ENCODE data around the gene QRFP.

The QRFP gene, protein sequence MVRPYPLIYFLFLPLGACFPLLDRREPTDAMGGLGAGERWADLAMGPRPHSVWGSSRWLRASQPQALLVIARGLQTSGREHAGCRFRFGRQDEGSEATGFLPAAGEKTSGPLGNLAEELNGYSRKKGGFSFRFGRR

DNA sequence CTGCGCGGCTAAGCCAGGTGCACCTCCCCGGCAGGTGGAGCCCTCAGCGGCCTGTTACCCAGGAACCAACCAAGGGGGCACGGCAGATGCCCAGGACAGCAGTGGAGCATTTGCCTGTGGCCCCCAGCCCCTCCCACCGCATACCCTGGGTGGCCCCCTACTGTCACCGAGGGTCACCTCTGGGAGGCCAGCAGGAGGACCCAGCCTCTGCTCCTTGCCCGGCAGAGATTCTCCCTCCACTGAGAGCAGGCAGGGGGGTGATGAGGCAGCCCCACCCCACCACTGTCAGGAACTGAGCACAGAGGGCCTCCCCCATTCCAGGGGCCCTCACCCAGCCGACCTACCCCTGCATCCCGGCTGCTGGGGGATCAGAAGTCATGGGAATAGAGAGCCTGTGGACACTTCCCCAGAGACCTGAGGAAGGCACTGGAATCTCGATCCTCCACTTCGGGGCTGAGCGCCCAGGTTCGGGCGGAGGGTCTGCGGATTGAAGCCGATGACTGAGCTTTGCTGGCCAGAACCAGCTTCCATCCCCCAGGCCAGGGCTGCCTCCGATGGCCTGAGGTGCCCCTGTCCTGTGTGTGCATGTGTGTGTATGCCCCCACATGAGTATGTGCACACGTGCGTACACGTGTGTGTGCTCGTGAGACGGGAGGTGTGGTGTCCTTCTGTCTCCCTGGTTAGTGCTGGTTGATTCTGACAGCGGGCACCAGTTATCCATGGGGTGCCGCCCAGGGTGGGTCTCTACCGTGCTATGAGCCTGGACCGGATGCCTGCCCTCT lies at the start of gene QRFP:
Gene QRFP, minus strand, starts transcription at position 580 of the 782 bp plus-strand sequence. CDS start 2,974 bp downstream, outside the sequence.
- Histone ChIP-seq H3K9me3 (replicated peaks in 1 of 11) (no peaks in the 10 kb centered on the region), H3K27me3 (no peaks in the 10 kb centered on the region; a peak in 1 of 22 replicates), H3K9ac (peak within 1 kb of the TSS in 1 of 11 experiments; percentile 45; a peak in 1 of 22 replicates), H3K4me3 (no peak within 1 kb of the TSS), H3K4me2 (peak within 1 kb of the TSS in 9 of 11 experiments; percentile 20 to 96 (median 92); a peak in 14 of 22 replicates), H4K20me1 (peaks cover 0 to 43% (median 21%) of the 10 kb centered on the region in 11 experiments; a peak in 18 of 22 replicates), H3K4me1 (peaks cover 34 to 68% (median 55%) of the 10 kb centered on the region in 10 experiments), H3K36me3 (no peaks in the 10 kb centered on the region), H3K27ac (no peak within 1 kb of the TSS)
- no peak for TF ChIP-seq Cebpa-rat (IDR thresholded peaks at IDR 0.05)

DNA sequence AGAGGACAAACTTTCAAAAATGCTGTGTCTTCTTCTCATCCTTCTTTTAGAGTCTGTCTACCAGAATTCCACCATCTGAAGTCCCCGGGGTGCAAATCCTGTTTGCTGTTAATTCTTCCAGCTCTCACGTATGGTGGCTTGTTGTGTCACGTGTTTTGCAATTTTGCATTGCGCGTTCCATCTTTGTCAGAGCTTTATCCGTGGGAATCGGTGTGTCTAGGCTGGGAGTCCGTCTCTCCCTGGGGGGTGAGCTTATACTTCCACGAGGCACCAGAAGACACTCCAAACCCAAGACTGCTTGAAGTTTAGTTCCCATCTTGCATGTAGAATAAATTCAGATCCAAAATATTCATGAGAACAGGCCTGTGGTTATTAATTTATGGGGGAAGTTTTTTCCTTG lies 48.6 kb upstream of the QRFP start:
- Histone ChIP-seq H4K20me1 (peaks cover 0 to 18% (median 8%) of the 10 kb centered on the region in 11 experiments; a peak in 15 of 22 replicates), H3K27ac (no peak overlapping the region), H3K36me3 (no peaks in the 10 kb centered on the region), H3K4me1 (peaks cover 0 to 7% (median 0%) of the 10 kb centered on the region in 10 experiments; a peak in 2 of 20 replicates), H3K9me3 (replicated peaks in 1 of 11) (peaks cover 0 to 10% (median 6%) of the 10 kb centered on the region in 11 experiments; a peak in 9 of 22 replicates), H3K4me3 (no peak overlapping the region), H3K4me2 (no peak overlapping the region), H3K9ac (no peak overlapping the region), H3K27me3 (peaks cover 10 to 24% (median 18%) of the 10 kb centered on the region in 11 experiments)
- no peak for TF ChIP-seq Cebpa-rat (IDR thresholded peaks at IDR 0.05)

DNA sequence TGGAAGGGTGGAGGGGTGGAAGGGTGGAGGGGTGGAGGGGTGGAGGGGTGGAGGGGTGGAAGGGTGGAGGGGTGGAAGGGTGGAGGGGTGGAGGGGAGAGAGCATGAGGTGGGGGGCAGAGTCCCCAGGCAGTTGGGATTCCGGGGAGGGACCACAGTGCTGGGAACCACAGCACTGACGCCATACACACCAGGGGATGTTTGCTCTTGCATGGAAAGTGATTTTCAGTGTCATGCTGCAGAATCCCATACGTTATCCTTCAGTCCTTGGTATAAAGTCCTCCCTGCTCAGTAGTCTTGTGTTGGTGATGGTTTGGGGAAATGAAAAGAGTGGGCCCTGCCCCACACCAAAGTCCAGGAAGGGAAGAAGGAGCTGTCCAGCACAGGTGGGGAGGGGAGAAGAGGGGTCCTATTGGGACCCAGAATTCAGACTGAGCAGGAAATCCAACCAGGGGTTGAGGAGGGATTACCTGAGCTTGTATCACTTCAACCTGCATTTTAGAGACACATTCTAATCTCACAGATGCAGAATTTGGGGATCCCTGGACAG lies 48.0 kb upstream of the QRFP start:
- Histone ChIP-seq H3K27me3 (peaks cover 16 to 30% (median 24%) of the 10 kb centered on the region in 11 experiments), H3K9ac (no peak overlapping the region), H3K4me1 (peaks cover 0 to 8% (median under 1%) of the 10 kb centered on the region in 10 experiments; a peak in 12 of 20 replicates), H4K20me1 (peaks cover 0 to 22% (median 12%) of the 10 kb centered on the region in 11 experiments; a peak in 15 of 22 replicates), H3K9me3 (replicated peaks in 1 of 11) (peaks cover 0 to 4% (median 2%) of the 10 kb centered on the region in 11 experiments; a peak in 8 of 22 replicates), H3K4me3 (no peak overlapping the region), H3K4me2 (no peak overlapping the region), H3K36me3 (no peaks in the 10 kb centered on the region), H3K27ac (no peak overlapping the region)
- no peak for TF ChIP-seq Cebpa-rat (IDR thresholded peaks at IDR 0.05)

DNA sequence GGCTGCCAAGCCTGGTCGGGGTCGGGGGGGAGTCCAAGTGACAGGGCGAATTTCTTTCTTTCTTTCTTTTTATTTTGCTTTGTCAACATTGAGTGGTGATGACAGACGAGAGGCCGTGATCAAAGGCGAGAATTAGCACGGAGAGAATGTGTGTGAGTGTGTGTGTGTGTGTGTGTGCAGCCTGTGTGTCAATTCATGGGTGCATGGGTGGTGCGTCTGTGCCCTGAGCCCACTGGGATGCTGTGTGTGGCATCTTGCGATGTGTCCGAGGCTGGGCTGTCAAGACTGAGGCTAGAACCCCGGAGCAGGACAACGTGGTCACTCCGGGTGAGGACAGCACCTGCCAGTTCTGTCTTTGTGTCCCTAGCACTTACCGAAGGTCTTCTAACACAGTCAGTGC lies 47.2 kb upstream of the QRFP start:
- TF ChIP-seq Cebpa-rat (IDR thresholded peaks at IDR 0.05), result no peak
- H3K4me2 ChIP-seq, result no peak overlapping the region
- H3K9me3 ChIP-seq (replicated peaks in 1 of 11), result no peaks in the 10 kb centered on the region
- H4K20me1 ChIP-seq, result peaks cover 0 to 27% (median 20%) of the 10 kb centered on the region in 11 experiments; a peak in 16 of 22 replicates
- H3K27ac ChIP-seq, result no peak overlapping the region
- no peak overlapping the region for H3K4me3 ChIP-seq
- peaks cover 4 to 13% (median 8%) of the 10 kb centered on the region in 10 experiments; a peak in 17 of 20 replicates for H3K4me1 ChIP-seq
- peaks cover 24 to 38% (median 32%) of the 10 kb centered on the region in 11 experiments for H3K27me3 ChIP-seq
- no peak overlapping the region for H3K9ac ChIP-seq
- H3K36me3 ChIP-seq, result no peaks in the 10 kb centered on the region

DNA sequence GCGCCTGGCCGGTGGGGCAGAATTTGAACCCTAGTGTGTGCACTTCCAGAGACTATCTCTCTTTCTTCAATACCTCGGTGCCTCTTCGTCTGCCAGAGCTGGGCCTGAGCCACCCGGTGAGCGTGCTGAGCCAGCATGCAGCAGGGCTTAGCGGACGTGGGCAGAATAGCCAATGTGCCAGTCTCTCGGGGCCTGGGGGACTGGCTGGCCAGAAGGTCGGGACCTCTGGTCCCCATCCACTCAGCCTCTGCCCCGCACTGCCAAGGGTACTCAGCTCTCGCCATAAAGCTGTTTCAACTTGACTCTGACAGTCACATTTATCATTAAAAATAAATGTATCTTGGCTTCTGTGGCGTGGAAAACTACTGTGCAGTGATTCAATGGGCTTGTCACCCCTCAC lies 46.6 kb upstream of the QRFP start:
- Histone ChIP-seq H3K27ac (no peak overlapping the region), H3K4me2 (no peak overlapping the region), H3K9me3 (replicated peaks in 1 of 11) (no peaks in the 10 kb centered on the region), H3K36me3 (no peaks in the 10 kb centered on the region), H3K4me1 (peaks cover 6 to 18% (median 14%) of the 10 kb centered on the region in 10 experiments; a peak in 19 of 20 replicates), H3K27me3 (peaks cover 30 to 43% (median 38%) of the 10 kb centered on the region in 11 experiments), H3K4me3 (no peak overlapping the region), H4K20me1 (peaks cover 0 to 33% (median 26%) of the 10 kb centered on the region in 11 experiments; a peak in 17 of 22 replicates), H3K9ac (no peak overlapping the region)
- no peak for TF ChIP-seq Cebpa-rat (IDR thresholded peaks at IDR 0.05)

DNA sequence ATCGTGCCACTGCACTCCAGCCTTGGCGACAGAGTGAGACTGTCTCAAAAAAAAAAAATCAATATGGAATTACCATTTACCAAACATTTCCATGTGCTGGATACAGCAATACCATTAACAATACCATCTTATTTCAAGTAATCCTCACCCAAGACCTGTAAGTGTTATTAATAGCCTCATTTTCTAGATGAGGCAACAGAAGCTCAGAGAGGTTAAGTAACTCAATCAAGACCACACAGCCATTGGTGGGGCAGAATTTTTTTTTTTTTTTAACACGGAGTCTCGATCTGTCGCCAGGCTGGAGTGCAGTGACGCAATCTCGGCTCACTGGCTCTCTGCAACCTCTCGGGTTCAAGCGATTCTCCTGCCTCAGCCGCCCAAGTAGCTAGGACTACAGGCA lies 46.1 kb upstream of the QRFP start:
- Histone ChIP-seq H3K4me1 (peaks cover 12 to 23% (median 19%) of the 10 kb centered on the region in 10 experiments), H3K36me3 (no peaks in the 10 kb centered on the region), H3K4me2 (no peak overlapping the region), H3K9ac (no peak overlapping the region), H3K9me3 (replicated peaks in 1 of 11) (no peaks in the 10 kb centered on the region), H3K27ac (no peak overlapping the region), H3K4me3 (no peak overlapping the region), H3K27me3 (peaks cover 35 to 49% (median 43%) of the 10 kb centered on the region in 11 experiments), H4K20me1 (peaks cover 0 to 38% (median 31%) of the 10 kb centered on the region in 11 experiments; a peak in 17 of 22 replicates)
- TF ChIP-seq Cebpa-rat (IDR thresholded peaks at IDR 0.05), result no peak; a peak in 2 of 22 replicates

DNA sequence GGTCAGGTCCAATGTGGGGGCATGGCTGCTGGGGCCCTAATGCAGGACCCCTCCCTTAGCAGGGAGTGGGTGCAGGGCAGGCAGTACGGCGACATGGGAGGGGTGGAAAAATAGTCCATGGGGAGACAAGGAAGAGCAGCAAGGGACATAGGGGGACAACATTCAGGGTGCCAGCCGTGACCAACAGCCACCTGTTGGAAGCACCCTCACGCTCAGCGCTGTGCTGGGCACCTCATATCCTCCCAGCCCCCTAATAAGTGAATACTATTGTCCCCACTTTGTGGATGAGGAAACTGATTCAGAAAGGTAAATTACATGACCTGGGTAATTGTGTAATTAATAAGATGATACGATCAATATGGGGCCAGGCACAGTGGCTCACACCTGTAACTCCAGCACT lies 45.5 kb upstream of the QRFP start:
- Histone ChIP-seq H3K9me3 (replicated peaks in 1 of 11) (no peaks in the 10 kb centered on the region), H3K4me1 (peaks cover 17 to 26% (median 25%) of the 10 kb centered on the region in 10 experiments), H3K36me3 (no peaks in the 10 kb centered on the region), H3K27me3 (peaks cover 41 to 55% (median 49%) of the 10 kb centered on the region in 11 experiments), H3K27ac (no peak overlapping the region), H3K4me3 (no peak overlapping the region), H3K9ac (no peak overlapping the region), H4K20me1 (peaks cover 0 to 44% (median 36%) of the 10 kb centered on the region in 11 experiments; a peak in 17 of 22 replicates), H3K4me2 (no peak overlapping the region)
- no peak for TF ChIP-seq Cebpa-rat (IDR thresholded peaks at IDR 0.05)

DNA sequence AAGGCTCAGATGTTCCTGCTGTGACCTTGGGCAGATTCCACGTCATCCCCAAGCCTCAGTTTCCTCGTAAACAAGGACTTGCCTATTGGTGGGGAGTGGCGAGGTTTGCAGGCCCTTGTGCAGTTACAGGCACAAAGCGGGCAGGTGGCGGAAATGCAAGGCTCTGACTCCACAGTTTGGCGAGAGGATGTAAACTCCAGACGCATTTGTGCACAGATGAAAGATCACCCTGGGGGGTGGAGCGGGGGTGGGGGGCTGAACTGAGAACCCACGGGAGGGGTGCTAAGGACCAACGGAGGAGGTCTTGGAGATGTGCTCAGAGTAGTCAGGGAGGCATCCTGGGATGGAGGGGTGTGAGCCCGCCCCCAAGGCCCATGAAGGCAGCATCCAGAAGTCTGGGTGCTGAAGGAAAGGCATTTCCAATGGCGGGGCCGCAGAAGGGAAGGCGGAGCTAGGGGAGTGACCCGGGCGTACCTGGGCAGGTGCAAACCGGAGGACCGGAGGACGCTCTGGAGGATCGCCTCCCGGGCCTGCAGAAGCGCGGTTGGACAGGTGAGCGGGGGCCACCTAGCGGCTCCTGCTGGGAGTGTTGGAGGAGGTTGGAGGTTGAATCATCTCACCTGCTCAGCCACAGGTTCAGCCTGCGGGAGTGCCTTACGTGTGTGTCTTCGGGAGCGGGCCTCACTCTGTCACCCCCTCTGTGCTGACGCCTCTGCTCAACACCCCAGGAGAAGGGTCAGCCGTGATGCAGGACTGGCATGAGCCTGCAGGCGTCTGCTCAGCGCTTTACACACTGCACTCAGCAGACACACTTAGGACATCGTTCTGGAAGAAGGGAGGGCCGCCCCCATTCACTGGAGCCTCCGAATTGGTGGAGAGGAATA lies 44.3 kb upstream of the QRFP start:
- H3K9me3 ChIP-seq (replicated peaks in 1 of 11), result no peaks in the 10 kb centered on the region
- H3K4me1 ChIP-seq, result peaks cover 29 to 38% (median 36%) of the 10 kb centered on the region in 10 experiments
- H3K4me2 ChIP-seq, result peak overlapping the region in 4 of 11 experiments; percentile 6 to 53 (median 28); a peak in 3 of 22 replicates
- no peak for TF ChIP-seq Cebpa-rat (IDR thresholded peaks at IDR 0.05)
- H3K9ac ChIP-seq, result no peak overlapping the region
- no peak overlapping the region for H3K27ac ChIP-seq
- no peaks in the 10 kb centered on the region for H3K36me3 ChIP-seq
- H4K20me1 ChIP-seq, result peaks cover 0 to 51% (median 42%) of the 10 kb centered on the region in 11 experiments; a peak in 17 of 22 replicates
- peaks cover 45 to 61% (median 56%) of the 10 kb centered on the region in 11 experiments for H3K27me3 ChIP-seq
- H3K4me3 ChIP-seq, result no peak overlapping the region
